Measurements from ENCODE around the gene SMOC2.

SMOC2 gene

GRCh38 chr6:168440520-168441433 is at the start of gene SMOC2:
SMOC2 (plus strand) TSS chr6:168441184; CDS start chr6:168441371, 187 bp downstream.
- no peak for DNase-seq

- no peak for DNase-seq
Measured at GRCh38 chr6:168393126-168393870, 47.7 kb upstream of the SMOC2 start.

- no peak for DNase-seq
Measured at GRCh38 chr6:168394606-168395005, 46.4 kb upstream of the SMOC2 start.

- no peak for DNase-seq
Measured at GRCh38 chr6:168395983-168396382, 45.0 kb upstream of the SMOC2 start.

- no peak for DNase-seq
Measured at GRCh38 chr6:168396561-168396960, 44.4 kb upstream of the SMOC2 start.

GRCh38 chr6:168397012-168397411 is 44.0 kb upstream of the SMOC2 start:
- DNase-seq = no peak

GRCh38 chr6:168400037-168400436 is 40.9 kb upstream of the SMOC2 start:
- no peak for DNase-seq

- DNase-seq = no peak
Measured at GRCh38 chr6:168403370-168404005, 37.5 kb upstream of the SMOC2 start.

- DNase-seq = no peak
Measured at GRCh38 chr6:168404560-168404959, 36.4 kb upstream of the SMOC2 start.

GRCh38 chr6:168407842-168408241 is 33.1 kb upstream of the SMOC2 start:
- DNase-seq = no peak

- no peak for DNase-seq
Measured at GRCh38 chr6:168408504-168409136, 32.4 kb upstream of the SMOC2 start.

- DNase-seq = no peak
Measured at GRCh38 chr6:168410035-168410434, 30.9 kb upstream of the SMOC2 start.

- no peak for DNase-seq
Measured at GRCh38 chr6:168410554-168411011, 30.4 kb upstream of the SMOC2 start.

GRCh38 chr6:168411130-168411529 is 29.9 kb upstream of the SMOC2 start:
- DNase-seq = no peak

GRCh38 chr6:168411793-168412192 is 29.2 kb upstream of the SMOC2 start:
- DNase-seq = no peak

GRCh38 chr6:168412456-168412855 is 28.5 kb upstream of the SMOC2 start:
- DNase-seq = no peak

GRCh38 chr6:168413018-168413720 is 27.8 kb upstream of the SMOC2 start:
- DNase-seq = no peak

- no peak for DNase-seq
Measured at GRCh38 chr6:168413856-168414255, 27.1 kb upstream of the SMOC2 start.

GRCh38 chr6:168414336-168415097 is 26.5 kb upstream of the SMOC2 start:
- DNase-seq = no peak

- no peak for DNase-seq
Measured at GRCh38 chr6:168415098-168415992, 25.6 kb upstream of the SMOC2 start.

All from activated T-cell treated with anti-CD3 and anti-CD28 coated beads, Interleukin-2, amount 50 U/mL, for 48 hours (primary cell).